IgD-negative memory B cell (primary cell): ENCODE measurements around the gene FAF1. TPM values are rescaled to one million over a fixed set of nuclear protein-coding genes. Genes with fewer than 3 reads are reported as not detected.
A peak's percentile ranks its signal among the peaks of the same experiment; 100 is the strongest.

Source experiments
- H3K27ac Mint-ChIP-seq, 3 donors: one replicate each; pipeline ENCODE4 v1.8.0; 2020 to 2022; ENCODE audit warnings: mild to moderate bottlenecking in 3 of 3, mixed read lengths in 3 of 3, moderate library complexity in 1 of 3
- H3K27me3 Mint-ChIP-seq: one replicate; pipeline ENCODE4 v1.8.0; 2021; ENCODE audit warnings: mixed read lengths
- H3K36me3 Mint-ChIP-seq: one replicate; pipeline ENCODE4 v1.8.0; 2020; ENCODE audit warnings: mild to moderate bottlenecking, mixed read lengths
- H3K4me1 Mint-ChIP-seq, 3 donors: one replicate each; pipeline ENCODE4 v1.8.0; 2020 to 2022; ENCODE audit warnings: mixed read lengths in 3 of 3, mild to moderate bottlenecking in 1 of 3
- H3K4me3 Mint-ChIP-seq, 4 donors: one replicate each; pipeline ENCODE4 v1.8.0; 2020 to 2022; ENCODE audit warnings: mild to moderate bottlenecking in 4 of 4, mixed read lengths in 4 of 4, moderate library complexity in 3 of 4
- H3K9me3 Mint-ChIP-seq, 3 donors: one replicate each; pipeline ENCODE4 v1.8.0; 2020 to 2021; ENCODE audit warnings: mixed read lengths in 3 of 3, mild to moderate bottlenecking in 1 of 3
- polyA plus RNA-seq: library from polyadenylated mRNA; unstranded; fragments of 300-500 nt; fragmentation: Illumina TruSeq; gene quantifications from one replicate; pipeline ENCODE4 v1.2.3, GENCODE V29; 2021

The FAF1 gene
- polyA plus RNA-seq, 1 donor from 2014 or later, result 26.3 TPM

GRCh38 chr1:50505427-50505826, 454.6 kb downstream of the FAF1 start:
- no peak overlapping the region for H3K27ac Mint-ChIP-seq
- H3K36me3 Mint-ChIP-seq, result peaks cover 22% of the 10 kb centered on the region
- peak overlapping the region in 1 of 4 donors; percentile 24 for H3K4me3 Mint-ChIP-seq
- peaks cover 0 to 13% (median 6%) of the 10 kb centered on the region in 3 donors for H3K9me3 Mint-ChIP-seq
- peaks cover 3 to 6% (median 6%) of the 10 kb centered on the region in 3 donors for H3K4me1 Mint-ChIP-seq
- H3K27me3 Mint-ChIP-seq, result no peaks in the 10 kb centered on the region

GRCh38 chr1:50503515-50503914, 456.6 kb downstream of the FAF1 start:
- peaks cover 30% of the 10 kb centered on the region for H3K36me3 Mint-ChIP-seq

GRCh38 chr1:50502147-50502546, 457.9 kb downstream of the FAF1 start:
- H3K36me3 Mint-ChIP-seq, result peaks cover 28% of the 10 kb centered on the region
- peaks cover 0 to 3% (median 3%) of the 10 kb centered on the region in 3 donors for H3K4me1 Mint-ChIP-seq
- peak overlapping the region in 1 of 4 donors; percentile 57 for H3K4me3 Mint-ChIP-seq
- peaks cover 0 to 13% (median 8%) of the 10 kb centered on the region in 3 donors for H3K9me3 Mint-ChIP-seq
- H3K27me3 Mint-ChIP-seq, result no peaks in the 10 kb centered on the region
- H3K27ac Mint-ChIP-seq, result peak overlapping the region in 1 of 3 donors; percentile 80

More at GRCh38 chr1:50503515-50503914, 456.6 kb downstream of the FAF1 start:
- H3K27me3 Mint-ChIP-seq, result no peaks in the 10 kb centered on the region
- H3K9me3 Mint-ChIP-seq, result peaks cover 0 to 13% (median 6%) of the 10 kb centered on the region in 3 donors
- no peak overlapping the region for H3K27ac Mint-ChIP-seq
- peaks cover 3 to 6% (median 6%) of the 10 kb centered on the region in 3 donors for H3K4me1 Mint-ChIP-seq
- H3K4me3 Mint-ChIP-seq, result no peak overlapping the region

- peaks cover 0 to 8% (median 0%) of the 10 kb centered on the region in 3 donors for H3K9me3 Mint-ChIP-seq
- no peaks in the 10 kb centered on the region for H3K27me3 Mint-ChIP-seq
- H3K27ac Mint-ChIP-seq, result no peak overlapping the region
- H3K4me3 Mint-ChIP-seq, result no peak overlapping the region
- peaks cover 26% of the 10 kb centered on the region for H3K36me3 Mint-ChIP-seq
- peaks cover 0 to 2% (median 0%) of the 10 kb centered on the region in 3 donors for H3K4me1 Mint-ChIP-seq
Observed at GRCh38 chr1:50497007-50497406, 463.1 kb downstream of the FAF1 start.

GRCh38 chr1:50493710-50494109, 466.4 kb downstream of the FAF1 start:
- Mint-ChIP-seq H3K4me3 (no peak overlapping the region), H3K9me3 (peaks cover 0 to 8% (median 3%) of the 10 kb centered on the region in 3 donors), H3K27ac (no peak overlapping the region), H3K4me1 (peaks cover 0 to 5% (median 0%) of the 10 kb centered on the region in 3 donors), H3K36me3 (peaks cover 29% of the 10 kb centered on the region), H3K27me3 (no peaks in the 10 kb centered on the region)

GRCh38 chr1:50492142-50492541, 467.9 kb downstream of the FAF1 start:
- Mint-ChIP-seq H3K9me3 (peaks cover 0 to 4% (median 3%) of the 10 kb centered on the region in 3 donors), H3K4me1 (peaks cover 0 to 5% (median 0%) of the 10 kb centered on the region in 3 donors), H3K36me3 (peaks cover 26% of the 10 kb centered on the region), H3K4me3 (no peak overlapping the region), H3K27me3 (no peaks in the 10 kb centered on the region), H3K27ac (no peak overlapping the region)

GRCh38 chr1:50491142-50491541, 468.9 kb downstream of the FAF1 start:
- Mint-ChIP-seq H3K36me3 (peaks cover 22% of the 10 kb centered on the region), H3K4me1 (peaks cover 0 to 3% (median 0%) of the 10 kb centered on the region in 3 donors), H3K9me3 (peaks cover 0 to 3% (median under 1%) of the 10 kb centered on the region in 3 donors), H3K27ac (no peak overlapping the region), H3K4me3 (no peak overlapping the region), H3K27me3 (no peaks in the 10 kb centered on the region)

GRCh38 chr1:50490640-50491039, 469.4 kb downstream of the FAF1 start:
- peaks cover 0 to 3% (median 0%) of the 10 kb centered on the region in 3 donors for H3K9me3 Mint-ChIP-seq
- H3K27me3 Mint-ChIP-seq, result no peaks in the 10 kb centered on the region
- no peak overlapping the region for H3K27ac Mint-ChIP-seq
- peaks cover 0 to 3% (median 0%) of the 10 kb centered on the region in 3 donors for H3K4me1 Mint-ChIP-seq
- H3K4me3 Mint-ChIP-seq, result no peak overlapping the region
- H3K36me3 Mint-ChIP-seq, result peaks cover 25% of the 10 kb centered on the region

GRCh38 chr1:50488876-50489275, 471.2 kb downstream of the FAF1 start:
- peaks cover 21% of the 10 kb centered on the region for H3K36me3 Mint-ChIP-seq
- no peak overlapping the region for H3K27ac Mint-ChIP-seq
- peaks cover 0 to 3% (median 0%) of the 10 kb centered on the region in 3 donors for H3K9me3 Mint-ChIP-seq
- H3K4me3 Mint-ChIP-seq, result no peak overlapping the region
- no peaks in the 10 kb centered on the region for H3K27me3 Mint-ChIP-seq
- peaks cover 0 to 3% (median 0%) of the 10 kb centered on the region in 3 donors for H3K4me1 Mint-ChIP-seq

- peaks cover 0 to 3% (median 0%) of the 10 kb centered on the region in 3 donors for H3K9me3 Mint-ChIP-seq
- H3K4me1 Mint-ChIP-seq, result peaks cover 0 to 3% (median 0%) of the 10 kb centered on the region in 3 donors
- peaks cover 24% of the 10 kb centered on the region for H3K36me3 Mint-ChIP-seq
- H3K27me3 Mint-ChIP-seq, result no peaks in the 10 kb centered on the region
- no peak overlapping the region for H3K27ac Mint-ChIP-seq
- H3K4me3 Mint-ChIP-seq, result no peak overlapping the region
Observed at GRCh38 chr1:50488356-50488755, 471.7 kb downstream of the FAF1 start.

GRCh38 chr1:50487725-50488124, 472.3 kb downstream of the FAF1 start:
- Mint-ChIP-seq H3K36me3 (peaks cover 24% of the 10 kb centered on the region), H3K4me3 (no peak overlapping the region), H3K9me3 (peaks cover 0 to 3% (median 0%) of the 10 kb centered on the region in 3 donors), H3K27ac (no peak overlapping the region), H3K27me3 (no peaks in the 10 kb centered on the region), H3K4me1 (peaks cover 0 to 3% (median 0%) of the 10 kb centered on the region in 3 donors)

- no peaks in the 10 kb centered on the region for H3K27me3 Mint-ChIP-seq
- peaks cover 8% of the 10 kb centered on the region for H3K36me3 Mint-ChIP-seq
- no peaks in the 10 kb centered on the region for H3K4me1 Mint-ChIP-seq
- no peaks in the 10 kb centered on the region for H3K9me3 Mint-ChIP-seq
- H3K27ac Mint-ChIP-seq, result no peak overlapping the region
- no peak overlapping the region for H3K4me3 Mint-ChIP-seq
Observed at GRCh38 chr1:50481142-50481736, 478.8 kb downstream of the FAF1 start.

GRCh38 chr1:50476800-50477199, 483.3 kb downstream of the FAF1 start:
- no peaks in the 10 kb centered on the region for H3K9me3 Mint-ChIP-seq
- no peaks in the 10 kb centered on the region for H3K4me1 Mint-ChIP-seq
- H3K27me3 Mint-ChIP-seq, result no peaks in the 10 kb centered on the region
- H3K27ac Mint-ChIP-seq, result no peak overlapping the region
- no peak overlapping the region for H3K4me3 Mint-ChIP-seq
- H3K36me3 Mint-ChIP-seq, result peaks cover 9% of the 10 kb centered on the region

GRCh38 chr1:50474859-50475809, 484.9 kb downstream of the FAF1 start:
- no peaks in the 10 kb centered on the region for H3K27me3 Mint-ChIP-seq
- H3K9me3 Mint-ChIP-seq, result no peaks in the 10 kb centered on the region
- H3K4me3 Mint-ChIP-seq, result no peak overlapping the region
- H3K27ac Mint-ChIP-seq, result no peak overlapping the region
- H3K4me1 Mint-ChIP-seq, result no peaks in the 10 kb centered on the region
- H3K36me3 Mint-ChIP-seq, result peaks cover 11% of the 10 kb centered on the region

GRCh38 chr1:50473513-50473912, 486.6 kb downstream of the FAF1 start:
- Mint-ChIP-seq H3K27ac (no peak overlapping the region), H3K27me3 (no peaks in the 10 kb centered on the region), H3K4me1 (no peaks in the 10 kb centered on the region), H3K9me3 (no peaks in the 10 kb centered on the region), H3K4me3 (no peak overlapping the region), H3K36me3 (peaks cover 14% of the 10 kb centered on the region)
